WTC11 (cell line): ENCODE results near the gene PTPN21.

Source experiments
- ELF4 ChIP-seq: sonication (generic); formaldehyde crosslinking; IDR thresholded peaks from 2 replicates; pipeline ENCODE4 v1.8.1; 2022; ENCODE audit warnings: low read depth, mild to moderate bottlenecking, moderate library complexity, missing genetic modification reagents
- FOXJ3 ChIP-seq: sonication (generic); formaldehyde crosslinking; IDR thresholded peaks from 2 replicates; pipeline ENCODE4 v1.9.0; 2021; ENCODE audit warnings: missing genetic modification reagents, mild to moderate bottlenecking, borderline replicate concordance
- NFE2L1 ChIP-seq: sonication (generic); formaldehyde crosslinking; IDR thresholded peaks from 2 replicates; pipeline ENCODE4 v1.8.1; 2023; ENCODE audit warnings: missing genetic modification reagents
- RELA ChIP-seq: sonication (generic); formaldehyde crosslinking; IDR thresholded peaks from 2 replicates; pipeline ENCODE4 v1.8.1; 2022; ENCODE audit warnings: missing genetic modification reagents, mild to moderate bottlenecking, borderline replicate concordance
- SP1 ChIP-seq: sonication (generic); formaldehyde crosslinking; conservative IDR thresholded peaks from 2 replicates; pipeline ENCODE4 v1.8.1; 2022; ENCODE audit warnings: missing genetic modification reagents
- TP53 ChIP-seq: sonication (generic); formaldehyde crosslinking; IDR thresholded peaks from 2 replicates; pipeline ENCODE4 v1.8.1; 2023; ENCODE audit warnings: mild to moderate bottlenecking, missing genetic modification reagents
- ZNF423 ChIP-seq: fragments of 250-450 bp; sonication (Bioruptor Pico); IDR thresholded peaks from 2 replicates; pipeline ENCODE4 v2.1.2; 2022; ENCODE audit warnings: mild to moderate bottlenecking, moderate library complexity
- TF ChIP-seq, protein P1 (sequence below): fragments of 200-600 bp; IDR thresholded peaks from 2 replicates; pipeline ENCODE4 v1.8.0; 2022; ENCODE audit warnings: antibody characterized with exemption
- TF ChIP-seq, protein P2 (sequence below): sonication (generic); formaldehyde crosslinking; conservative IDR thresholded peaks from 2 replicates; pipeline ENCODE4 v1.8.1; 2022; ENCODE audit warnings: mild to moderate bottlenecking, missing genetic modification reagents
- TF ChIP-seq, protein P3 (sequence below): sonication (generic); formaldehyde crosslinking; IDR thresholded peaks from 2 replicates; pipeline ENCODE4 v1.8.1; 2023; ENCODE audit warnings: mild to moderate bottlenecking, moderate library complexity, missing genetic modification reagents
- TF ChIP-seq, protein P4 (sequence below): sonication (generic); formaldehyde crosslinking; IDR thresholded peaks from 2 replicates; pipeline ENCODE4 v1.8.1; 2023; ENCODE audit warnings: mild to moderate bottlenecking, missing genetic modification reagents
- TF ChIP-seq, protein P5 (sequence below): sonication (generic); formaldehyde crosslinking; IDR thresholded peaks from 2 replicates; pipeline ENCODE4 v1.8.1; 2023; ENCODE audit warnings: mild to moderate bottlenecking, missing genetic modification reagents
- TF ChIP-seq, protein P6 (sequence below): sonication (generic); formaldehyde crosslinking; IDR thresholded peaks from 2 replicates; pipeline ENCODE4 v1.8.1; 2023; ENCODE audit warnings: mild to moderate bottlenecking, missing genetic modification reagents, moderate library complexity

DNA sequence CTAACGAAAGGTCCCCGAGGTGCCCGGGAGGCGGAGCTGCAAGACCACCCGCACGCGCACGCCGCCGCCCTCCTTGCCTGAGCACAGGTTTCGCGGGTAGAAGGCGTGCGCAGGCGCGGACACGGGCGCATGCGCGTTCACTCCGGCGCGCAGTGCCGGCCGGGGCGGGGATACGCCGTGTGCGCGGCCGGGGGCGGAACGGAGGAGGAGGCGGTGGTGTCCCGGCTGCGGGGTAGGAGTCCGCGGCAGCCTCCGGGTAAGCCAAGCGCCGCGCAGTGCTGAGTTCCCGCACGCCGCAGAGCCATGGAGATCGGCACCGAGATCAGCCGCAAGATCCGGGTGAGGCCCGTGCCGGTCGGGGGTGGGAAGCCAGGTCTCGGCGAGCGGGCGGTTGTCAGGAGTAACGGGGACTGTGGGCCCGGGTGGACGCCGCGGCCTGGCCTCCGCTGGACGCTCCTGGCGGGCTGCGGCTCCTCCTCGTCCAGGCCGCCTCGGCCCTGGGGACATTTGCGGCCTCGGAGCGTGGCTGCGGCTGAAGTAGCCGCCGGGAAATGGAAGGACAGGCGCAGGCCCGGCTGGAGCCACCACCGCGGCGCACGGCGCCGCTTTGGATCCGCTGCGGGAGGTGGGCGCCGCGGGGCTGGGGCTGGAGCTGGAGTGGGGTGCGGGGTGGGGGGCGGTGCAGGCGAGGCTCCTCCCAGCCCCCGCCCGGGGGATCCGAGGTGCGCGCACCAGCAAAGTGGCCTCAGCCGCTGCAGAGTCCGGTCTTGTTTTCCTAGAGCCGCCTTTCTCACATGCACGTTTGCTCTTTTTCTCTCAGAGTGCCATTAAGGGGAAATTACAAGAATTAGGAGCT, 8.3 kb upstream of the PTPN21 start, which contains the start of gene ZC3H14:
- peak; percentile 84 for TF ChIP-seq SP1 (CRISPR knock-in tag)
- TF ChIP-seq ELF4 (CRISPR knock-in tag) = 0 out of 2 replicates have a peak, but pooled peaks have one; percentile 17
- TF ChIP-seq, protein P1, sequence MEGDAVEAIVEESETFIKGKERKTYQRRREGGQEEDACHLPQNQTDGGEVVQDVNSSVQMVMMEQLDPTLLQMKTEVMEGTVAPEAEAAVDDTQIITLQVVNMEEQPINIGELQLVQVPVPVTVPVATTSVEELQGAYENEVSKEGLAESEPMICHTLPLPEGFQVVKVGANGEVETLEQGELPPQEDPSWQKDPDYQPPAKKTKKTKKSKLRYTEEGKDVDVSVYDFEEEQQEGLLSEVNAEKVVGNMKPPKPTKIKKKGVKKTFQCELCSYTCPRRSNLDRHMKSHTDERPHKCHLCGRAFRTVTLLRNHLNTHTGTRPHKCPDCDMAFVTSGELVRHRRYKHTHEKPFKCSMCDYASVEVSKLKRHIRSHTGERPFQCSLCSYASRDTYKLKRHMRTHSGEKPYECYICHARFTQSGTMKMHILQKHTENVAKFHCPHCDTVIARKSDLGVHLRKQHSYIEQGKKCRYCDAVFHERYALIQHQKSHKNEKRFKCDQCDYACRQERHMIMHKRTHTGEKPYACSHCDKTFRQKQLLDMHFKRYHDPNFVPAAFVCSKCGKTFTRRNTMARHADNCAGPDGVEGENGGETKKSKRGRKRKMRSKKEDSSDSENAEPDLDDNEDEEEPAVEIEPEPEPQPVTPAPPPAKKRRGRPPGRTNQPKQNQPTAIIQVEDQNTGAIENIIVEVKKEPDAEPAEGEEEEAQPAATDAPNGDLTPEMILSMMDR = no peak
- no peak for TF ChIP-seq FOXJ3 (CRISPR knock-in tag)
- TF ChIP-seq, protein P2, sequence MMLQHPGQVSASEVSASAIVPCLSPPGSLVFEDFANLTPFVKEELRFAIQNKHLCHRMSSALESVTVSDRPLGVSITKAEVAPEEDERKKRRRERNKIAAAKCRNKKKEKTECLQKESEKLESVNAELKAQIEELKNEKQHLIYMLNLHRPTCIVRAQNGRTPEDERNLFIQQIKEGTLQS (CRISPR knock-in tag) = no peak
- peak; percentile 91 for TF ChIP-seq RELA (CRISPR knock-in tag)
- TF ChIP-seq ZNF423 = no peak
- TF ChIP-seq, protein P3, sequence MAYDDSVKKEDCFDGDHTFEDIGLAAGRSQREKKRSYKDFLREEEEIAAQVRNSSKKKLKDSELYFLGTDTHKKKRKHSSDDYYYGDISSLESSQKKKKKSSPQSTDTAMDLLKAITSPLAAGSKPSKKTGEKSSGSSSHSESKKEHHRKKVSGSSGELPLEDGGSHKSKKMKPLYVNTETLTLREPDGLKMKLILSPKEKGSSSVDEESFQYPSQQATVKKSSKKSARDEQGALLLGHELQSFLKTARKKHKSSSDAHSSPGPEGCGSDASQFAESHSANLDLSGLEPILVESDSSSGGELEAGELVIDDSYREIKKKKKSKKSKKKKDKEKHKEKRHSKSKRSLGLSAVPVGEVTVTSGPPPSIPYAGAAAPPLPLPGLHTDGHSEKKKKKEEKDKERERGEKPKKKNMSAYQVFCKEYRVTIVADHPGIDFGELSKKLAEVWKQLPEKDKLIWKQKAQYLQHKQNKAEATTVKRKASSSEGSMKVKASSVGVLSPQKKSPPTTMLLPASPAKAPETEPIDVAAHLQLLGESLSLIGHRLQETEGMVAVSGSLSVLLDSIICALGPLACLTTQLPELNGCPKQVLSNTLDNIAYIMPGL (CRISPR knock-in tag) = peak; percentile 99
- TF ChIP-seq, protein P4, sequence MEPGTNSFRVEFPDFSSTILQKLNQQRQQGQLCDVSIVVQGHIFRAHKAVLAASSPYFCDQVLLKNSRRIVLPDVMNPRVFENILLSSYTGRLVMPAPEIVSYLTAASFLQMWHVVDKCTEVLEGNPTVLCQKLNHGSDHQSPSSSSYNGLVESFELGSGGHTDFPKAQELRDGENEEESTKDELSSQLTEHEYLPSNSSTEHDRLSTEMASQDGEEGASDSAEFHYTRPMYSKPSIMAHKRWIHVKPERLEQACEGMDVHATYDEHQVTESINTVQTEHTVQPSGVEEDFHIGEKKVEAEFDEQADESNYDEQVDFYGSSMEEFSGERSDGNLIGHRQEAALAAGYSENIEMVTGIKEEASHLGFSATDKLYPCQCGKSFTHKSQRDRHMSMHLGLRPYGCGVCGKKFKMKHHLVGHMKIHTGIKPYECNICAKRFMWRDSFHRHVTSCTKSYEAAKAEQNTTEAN (CRISPR knock-in tag) = no peak
- TF ChIP-seq, protein P5, sequence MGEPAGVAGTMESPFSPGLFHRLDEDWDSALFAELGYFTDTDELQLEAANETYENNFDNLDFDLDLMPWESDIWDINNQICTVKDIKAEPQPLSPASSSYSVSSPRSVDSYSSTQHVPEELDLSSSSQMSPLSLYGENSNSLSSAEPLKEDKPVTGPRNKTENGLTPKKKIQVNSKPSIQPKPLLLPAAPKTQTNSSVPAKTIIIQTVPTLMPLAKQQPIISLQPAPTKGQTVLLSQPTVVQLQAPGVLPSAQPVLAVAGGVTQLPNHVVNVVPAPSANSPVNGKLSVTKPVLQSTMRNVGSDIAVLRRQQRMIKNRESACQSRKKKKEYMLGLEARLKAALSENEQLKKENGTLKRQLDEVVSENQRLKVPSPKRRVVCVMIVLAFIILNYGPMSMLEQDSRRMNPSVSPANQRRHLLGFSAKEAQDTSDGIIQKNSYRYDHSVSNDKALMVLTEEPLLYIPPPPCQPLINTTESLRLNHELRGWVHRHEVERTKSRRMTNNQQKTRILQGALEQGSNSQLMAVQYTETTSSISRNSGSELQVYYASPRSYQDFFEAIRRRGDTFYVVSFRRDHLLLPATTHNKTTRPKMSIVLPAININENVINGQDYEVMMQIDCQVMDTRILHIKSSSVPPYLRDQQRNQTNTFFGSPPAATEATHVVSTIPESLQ (CRISPR knock-in tag) = no peak
- TF ChIP-seq, protein P6, sequence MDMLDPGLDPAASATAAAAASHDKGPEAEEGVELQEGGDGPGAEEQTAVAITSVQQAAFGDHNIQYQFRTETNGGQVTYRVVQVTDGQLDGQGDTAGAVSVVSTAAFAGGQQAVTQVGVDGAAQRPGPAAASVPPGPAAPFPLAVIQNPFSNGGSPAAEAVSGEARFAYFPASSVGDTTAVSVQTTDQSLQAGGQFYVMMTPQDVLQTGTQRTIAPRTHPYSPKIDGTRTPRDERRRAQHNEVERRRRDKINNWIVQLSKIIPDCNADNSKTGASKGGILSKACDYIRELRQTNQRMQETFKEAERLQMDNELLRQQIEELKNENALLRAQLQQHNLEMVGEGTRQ (CRISPR knock-in tag) = no peak
- no peak for TF ChIP-seq NFE2L1 (CRISPR knock-in tag)
- TF ChIP-seq TP53 (CRISPR knock-in tag) = peak; percentile 81; the same call in 1 of the 2 replicates
